ENCODE measurements around the gene ATXN1.

ATXN1 gene

GRCh38 chr6:16578695-16579285, 182.5 kb downstream of the ATXN1 start:
- Histone ChIP-seq H3K36me3 (peaks cover 0 to 7% (median 0%) of the 10 kb centered on the region in 3 donors), H3K4me1 (peaks cover 0 to 17% (median 3%) of the 10 kb centered on the region in 4 donors), H3K4me3 (no peak overlapping the region), H3K27me3 (no peaks in the 10 kb centered on the region), H3K9me3 (no peaks in the 10 kb centered on the region), H3K27ac (no peak overlapping the region)
- intact Hi-C loops (cut with DNase I; ENCODE audit: low total_unique reads) = no loop called here
- DNase-seq = no peak
- TF ChIP-seq, protein P1, sequence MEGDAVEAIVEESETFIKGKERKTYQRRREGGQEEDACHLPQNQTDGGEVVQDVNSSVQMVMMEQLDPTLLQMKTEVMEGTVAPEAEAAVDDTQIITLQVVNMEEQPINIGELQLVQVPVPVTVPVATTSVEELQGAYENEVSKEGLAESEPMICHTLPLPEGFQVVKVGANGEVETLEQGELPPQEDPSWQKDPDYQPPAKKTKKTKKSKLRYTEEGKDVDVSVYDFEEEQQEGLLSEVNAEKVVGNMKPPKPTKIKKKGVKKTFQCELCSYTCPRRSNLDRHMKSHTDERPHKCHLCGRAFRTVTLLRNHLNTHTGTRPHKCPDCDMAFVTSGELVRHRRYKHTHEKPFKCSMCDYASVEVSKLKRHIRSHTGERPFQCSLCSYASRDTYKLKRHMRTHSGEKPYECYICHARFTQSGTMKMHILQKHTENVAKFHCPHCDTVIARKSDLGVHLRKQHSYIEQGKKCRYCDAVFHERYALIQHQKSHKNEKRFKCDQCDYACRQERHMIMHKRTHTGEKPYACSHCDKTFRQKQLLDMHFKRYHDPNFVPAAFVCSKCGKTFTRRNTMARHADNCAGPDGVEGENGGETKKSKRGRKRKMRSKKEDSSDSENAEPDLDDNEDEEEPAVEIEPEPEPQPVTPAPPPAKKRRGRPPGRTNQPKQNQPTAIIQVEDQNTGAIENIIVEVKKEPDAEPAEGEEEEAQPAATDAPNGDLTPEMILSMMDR (IDR thresholded peaks at IDR 0.05) = no peak

- DNase-seq = no peak
- no peak overlapping the region for H3K4me3 ChIP-seq
- H3K36me3 ChIP-seq = no peaks in the 10 kb centered on the region
- peaks cover 0 to 17% (median 3%) of the 10 kb centered on the region in 4 donors for H3K4me1 ChIP-seq
- no peaks in the 10 kb centered on the region for H3K27me3 ChIP-seq
- intact Hi-C loops (cut with DNase I; ENCODE audit: low total_unique reads) = no loop called here
- TF ChIP-seq, protein P1 (IDR thresholded peaks at IDR 0.05) = no peak
- H3K9me3 ChIP-seq = no peaks in the 10 kb centered on the region
- no peak overlapping the region for H3K27ac ChIP-seq
These were observed 184.6 kb downstream of the ATXN1 start for GRCh38 chr6:16576451-16577368.

DNA sequence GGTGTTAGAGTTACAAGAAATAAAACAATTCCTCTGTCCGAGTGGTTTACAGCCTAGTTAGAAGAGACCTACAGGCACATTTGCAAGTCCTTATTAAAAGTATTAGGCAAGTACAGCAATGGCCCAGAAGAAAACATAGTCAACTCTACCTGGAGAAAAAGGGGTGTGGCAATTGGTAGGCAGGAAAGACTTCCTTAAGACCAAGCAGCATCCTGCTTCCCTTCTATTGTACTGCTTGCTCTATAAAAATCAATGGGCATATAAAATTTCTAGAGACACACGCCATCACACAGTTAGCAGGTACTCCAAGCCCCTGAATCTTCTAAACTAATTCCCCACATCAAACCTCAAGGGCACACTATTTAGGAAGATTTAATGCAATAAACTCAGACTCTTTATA, 185.6 kb downstream of the ATXN1 start:
- Histone ChIP-seq H3K27me3 (no peaks in the 10 kb centered on the region), H3K4me3 (no peak overlapping the region), H3K36me3 (no peaks in the 10 kb centered on the region), H3K4me1 (peaks cover 0 to 17% (median 3%) of the 10 kb centered on the region in 4 donors), H3K9me3 (no peaks in the 10 kb centered on the region), H3K27ac (no peak overlapping the region)
- intact Hi-C loops (cut with DNase I; ENCODE audit: low total_unique reads) = no loop called here
- DNase-seq = no peak
- TF ChIP-seq, protein P1 (IDR thresholded peaks at IDR 0.05) = no peak

DNA sequence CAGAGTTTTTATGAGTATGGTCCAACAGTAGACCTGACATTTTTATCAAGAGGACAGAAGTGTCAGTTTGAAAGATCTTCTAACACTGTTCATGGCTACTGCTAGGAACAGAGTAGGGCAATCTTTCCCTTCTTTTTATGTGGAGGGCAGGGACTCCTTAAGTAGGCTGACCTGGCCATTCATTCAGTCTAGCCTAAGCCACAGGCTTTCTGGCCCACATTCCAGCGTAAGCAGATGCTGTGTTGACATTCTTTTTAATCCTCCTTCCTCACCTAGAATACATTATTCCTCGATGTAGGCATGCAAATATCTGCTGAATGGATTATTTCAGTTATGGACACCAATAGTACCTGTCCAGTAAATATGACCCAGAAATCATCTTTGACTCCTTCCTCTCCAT, 188.3 kb downstream of the ATXN1 start:
- Histone ChIP-seq H3K27me3 (no peaks in the 10 kb centered on the region), H3K36me3 (no peaks in the 10 kb centered on the region), H3K4me1 (no peaks in the 10 kb centered on the region), H3K9me3 (no peaks in the 10 kb centered on the region), H3K27ac (no peak overlapping the region), H3K4me3 (no peak overlapping the region)
- TF ChIP-seq, protein P1 (IDR thresholded peaks at IDR 0.05) = no peak
- no peak for DNase-seq
- intact Hi-C loops (cut with DNase I; ENCODE audit: low total_unique reads) = no loop called here

GRCh38 chr6:16572317-16572716, 188.9 kb downstream of the ATXN1 start:
- Histone ChIP-seq H3K9me3 (no peaks in the 10 kb centered on the region), H3K4me3 (no peak overlapping the region), H3K36me3 (no peaks in the 10 kb centered on the region), H3K27ac (no peak overlapping the region), H3K4me1 (no peaks in the 10 kb centered on the region), H3K27me3 (no peaks in the 10 kb centered on the region)
- no peak for DNase-seq
- intact Hi-C loops (cut with DNase I; ENCODE audit: low total_unique reads) = no loop called here
- TF ChIP-seq, protein P1 (IDR thresholded peaks at IDR 0.05) = no peak

Measured in tibial artery (tissue), 4 donors.